SW480 (cell line): Measurements from ENCODE around the gene ISCU.
A peak's percentile ranks its signal among the peaks of the same experiment; 100 is the strongest.
"Not testable (repeated sequence)": the region's sequence is repeated elsewhere in the genome, so short reads cannot be mapped to it uniquely, and the experiment has no call there.

Source experiments
- DNase-seq: peaks from one replicate; pipeline ENCODE4 v3.0.0-alpha.2; 2016; ENCODE audit warnings: low spot score

The ISCU gene

GRCh38 chr12:108543652-108544051 is 18.7 kb upstream of the ISCU start:
- no peak for DNase-seq

GRCh38 chr12:108547686-108548085 is 14.7 kb upstream of the ISCU start:
- no peak for DNase-seq

GRCh38 chr12:108548954-108549521 is 13.4 kb upstream of the ISCU start:
- no peak for DNase-seq

GRCh38 chr12:108551535-108551934 is 10.9 kb upstream of the ISCU start:
- peak; percentile 7 for DNase-seq

- DNase-seq = no peak
Measured at GRCh38 chr12:108553799-108554198, 8.6 kb upstream of the ISCU start.

- DNase-seq = not testable (repeated sequence)
Measured at GRCh38 chr12:108555383-108555782, 7.0 kb upstream of the ISCU start.

GRCh38 chr12:108559007-108559655 is 3.3 kb upstream of the ISCU start:
- DNase-seq = no peak

- DNase-seq = no peak
Measured at GRCh38 chr12:108559748-108560147, 2.6 kb upstream of the ISCU start.

- peak; percentile 70 for DNase-seq
Measured at GRCh38 chr12:108560321-108560721, 2.1 kb upstream of the ISCU start.

GRCh38 chr12:108560752-108561719 is 1.4 kb upstream of the ISCU start, which contains the start of gene SART3:
SART3 (minus strand) TSS chr12:108561173; CDS start chr12:108561154, 19 bp downstream.
- peak; percentile 92 for DNase-seq

GRCh38 chr12:108561852-108562347 is 496 bp upstream of the ISCU start:
- peak; percentile 43 for DNase-seq

GRCh38 chr12:108563136-108563803 is 874 bp downstream of the ISCU start:
- peak; percentile 84 for DNase-seq

- DNase-seq = no peak
Measured at GRCh38 chr12:108563804-108564151, 1.4 kb downstream of the ISCU start.

GRCh38 chr12:108564724-108565123 is 2.3 kb downstream of the ISCU start:
- no peak for DNase-seq

- DNase-seq = no peak
Measured at GRCh38 chr12:108565146-108565545, 2.8 kb downstream of the ISCU start.

- peak; percentile 71 for DNase-seq
Measured at GRCh38 chr12:108565976-108566375, 3.6 kb downstream of the ISCU start.

GRCh38 chr12:108566452-108566851 is 4.1 kb downstream of the ISCU start:
- DNase-seq = no peak

GRCh38 chr12:108567406-108568337 is 5.3 kb downstream of the ISCU start:
- no peak for DNase-seq

- DNase-seq = no peak
Measured at GRCh38 chr12:108568338-108569154, 6.2 kb downstream of the ISCU start.
